ENCODE data around the gene NAV2. TPM values are rescaled to one million over a fixed set of nuclear protein-coding genes. Genes with fewer than 3 reads are reported as not detected.

NAV2 gene
- total RNA-seq, 1 donor from 2014 or later = 6.8 TPM

DNA sequence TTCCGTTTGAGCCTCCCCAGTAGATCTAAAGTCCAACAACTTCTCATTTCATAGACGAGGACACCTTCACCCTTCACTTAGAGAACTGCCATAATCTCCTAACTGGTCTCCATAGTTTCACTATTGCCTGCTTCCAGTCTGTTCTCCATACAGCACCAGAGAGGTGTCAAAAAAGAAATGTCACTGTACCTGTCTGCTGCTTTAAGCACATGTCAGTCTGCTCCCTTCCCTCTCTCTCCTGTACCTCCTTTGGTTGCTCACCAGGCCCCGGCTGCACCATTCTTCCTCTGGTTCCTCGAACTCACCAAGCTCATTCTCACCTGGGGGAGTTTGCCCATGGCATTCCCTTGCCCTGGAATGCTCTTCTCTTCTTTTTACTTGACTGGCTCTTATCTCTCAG is 75.8 kb downstream of the NAV2 start:
- no peak for DNase-seq

DNA sequence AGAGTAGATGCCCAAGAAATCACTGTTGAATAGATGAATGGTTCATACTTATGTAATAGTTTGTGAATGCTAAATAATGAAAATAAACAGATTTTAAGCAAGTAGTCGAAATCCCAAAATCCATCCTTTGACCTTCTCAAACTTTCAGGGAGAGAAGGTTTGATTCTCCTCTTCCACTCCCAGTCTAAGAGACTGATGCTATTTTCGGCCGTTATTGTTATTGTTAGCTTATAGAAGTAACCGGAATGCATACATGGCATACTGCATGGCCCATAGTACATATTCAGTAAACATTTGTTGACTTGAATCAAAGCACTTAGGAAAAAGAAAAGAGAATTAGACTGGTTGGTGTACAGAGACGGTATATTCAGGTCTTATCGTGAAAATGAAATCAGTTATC is 76.6 kb downstream of the NAV2 start:
- no peak for DNase-seq

DNA sequence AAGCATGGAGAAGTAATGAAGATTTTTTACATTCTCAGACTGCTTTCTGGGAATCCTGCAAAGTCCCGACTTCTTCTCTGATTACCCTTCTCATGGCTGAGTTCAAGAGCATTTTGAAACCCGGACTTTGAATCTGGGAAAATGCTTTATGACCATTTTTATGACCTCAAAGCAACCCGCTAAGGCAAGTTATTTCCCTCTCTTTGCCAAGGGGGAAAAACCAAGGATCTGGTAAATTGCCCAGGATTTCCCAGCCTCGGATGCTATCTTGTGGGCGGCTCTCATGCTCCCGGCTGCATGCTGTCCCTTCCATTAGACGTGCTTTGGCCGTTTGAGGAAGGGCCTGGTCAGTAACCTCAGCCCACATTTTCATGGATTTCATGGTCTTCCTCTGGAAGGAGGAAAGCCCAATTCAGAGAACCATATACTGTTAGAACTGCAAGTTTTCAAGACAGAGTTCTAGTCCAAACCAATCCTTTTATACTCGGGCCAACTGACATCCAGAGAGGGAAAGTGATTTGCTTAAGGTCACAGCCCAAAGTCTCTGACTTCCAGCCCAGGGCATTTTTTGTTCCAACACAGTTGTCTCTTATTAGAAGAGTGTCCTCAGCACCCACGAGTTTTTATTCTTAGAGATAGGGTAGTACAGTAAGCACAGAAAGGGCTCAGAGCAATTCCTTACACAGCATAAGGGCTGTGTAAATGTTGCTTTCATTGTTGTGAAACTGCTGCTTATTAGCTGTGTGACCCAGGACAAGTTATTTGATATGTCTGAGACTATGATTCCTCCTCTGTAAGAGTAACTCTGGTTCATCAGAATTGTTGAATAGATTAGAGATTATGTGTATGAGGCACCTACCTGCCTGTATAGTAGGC is 77.4 kb downstream of the NAV2 start:
- DNase-seq = no peak

DNA sequence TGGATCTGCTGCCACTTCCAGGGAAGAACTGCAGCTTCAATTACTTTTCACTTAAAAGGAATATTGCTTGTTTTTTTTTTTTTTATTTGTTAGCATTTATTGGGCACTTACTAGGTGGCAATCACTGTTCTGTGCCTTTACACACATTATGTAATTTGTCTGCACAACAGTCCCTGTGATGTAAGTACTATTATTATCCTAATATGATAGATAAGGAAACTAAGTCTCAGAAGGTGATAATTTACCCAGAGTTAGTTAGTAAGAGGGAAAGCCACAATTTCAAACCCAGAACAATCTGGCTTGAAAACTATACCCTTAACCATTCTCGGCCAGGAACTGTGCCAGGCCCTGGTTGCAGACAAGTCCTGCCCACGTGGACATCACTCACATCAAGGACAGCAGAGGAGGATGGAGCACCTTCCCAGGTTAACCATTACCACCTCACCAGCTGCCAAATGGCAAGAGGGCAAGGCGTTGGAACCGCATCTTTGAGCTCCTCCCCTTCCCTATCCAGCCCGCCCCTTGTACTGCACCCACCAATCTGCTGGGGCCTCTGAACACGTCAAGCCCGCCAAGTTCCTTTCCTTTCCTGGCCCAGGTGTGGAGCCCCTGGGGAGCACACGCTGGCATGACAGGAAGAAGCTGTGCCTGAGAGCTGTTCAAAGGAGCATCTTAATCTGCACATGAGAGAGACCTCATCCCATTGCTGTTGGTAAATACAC is 78.4 kb downstream of the NAV2 start:
- DNase-seq = no peak

DNA sequence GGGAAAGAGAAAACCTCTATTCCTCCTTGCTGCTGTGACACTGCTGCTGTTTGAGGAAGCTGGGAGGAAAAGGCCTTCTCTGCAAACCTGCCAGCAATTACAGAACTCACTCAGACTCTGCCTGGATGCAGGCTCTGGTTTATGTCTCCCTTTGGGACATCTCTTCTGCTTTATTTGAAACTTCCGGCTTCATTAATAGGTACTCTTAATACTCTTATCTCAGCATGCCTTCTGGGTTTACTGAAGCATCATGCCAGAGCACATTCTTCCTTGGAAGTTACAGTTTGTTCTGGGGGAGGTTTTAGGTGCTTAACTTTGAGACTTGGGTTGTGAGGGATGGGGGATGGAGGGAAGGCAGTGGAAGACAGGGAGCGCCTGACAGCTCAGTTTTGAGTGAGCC is 79.9 kb downstream of the NAV2 start:
- no peak for DNase-seq

DNA sequence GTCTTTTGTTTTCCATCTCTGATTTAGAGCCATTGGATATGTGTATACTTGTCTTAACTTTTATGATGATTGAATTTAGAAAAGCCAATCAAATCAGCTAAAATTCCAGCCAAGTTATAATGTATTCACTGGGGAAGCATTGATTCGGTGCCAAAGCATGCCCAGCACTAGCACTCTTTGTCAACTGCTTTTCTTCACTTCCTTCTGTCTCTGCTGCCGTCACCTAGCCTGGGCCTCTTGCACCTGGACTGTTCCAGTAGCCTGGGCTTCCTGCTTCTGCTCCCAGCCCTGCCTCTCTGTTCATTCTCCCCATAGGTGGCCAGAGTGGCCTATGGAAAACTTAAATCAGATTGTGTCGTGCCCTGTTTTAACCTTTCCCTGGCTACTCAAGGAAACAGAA is 80.7 kb downstream of the NAV2 start:
- DNase-seq = peak; percentile 30

DNA sequence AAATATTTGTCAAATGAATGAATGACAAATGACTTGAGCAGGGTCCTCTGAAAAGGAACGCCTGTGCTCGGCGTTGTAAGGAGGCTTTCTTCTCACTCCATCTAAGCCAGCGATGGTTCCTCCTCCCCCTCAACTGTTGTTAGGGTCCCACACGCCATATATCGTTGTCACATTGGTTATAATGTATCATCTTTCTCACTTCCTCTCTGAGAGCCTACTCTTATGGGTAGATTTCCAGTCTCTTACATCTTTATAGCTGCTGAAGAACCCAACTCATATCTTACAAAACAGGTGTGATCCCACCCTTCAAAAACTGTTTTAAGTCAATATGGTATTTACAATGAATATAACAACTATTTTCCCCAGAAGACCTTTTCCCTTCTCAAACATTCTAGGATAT is 81.5 kb downstream of the NAV2 start:
- DNase-seq = no peak

DNA sequence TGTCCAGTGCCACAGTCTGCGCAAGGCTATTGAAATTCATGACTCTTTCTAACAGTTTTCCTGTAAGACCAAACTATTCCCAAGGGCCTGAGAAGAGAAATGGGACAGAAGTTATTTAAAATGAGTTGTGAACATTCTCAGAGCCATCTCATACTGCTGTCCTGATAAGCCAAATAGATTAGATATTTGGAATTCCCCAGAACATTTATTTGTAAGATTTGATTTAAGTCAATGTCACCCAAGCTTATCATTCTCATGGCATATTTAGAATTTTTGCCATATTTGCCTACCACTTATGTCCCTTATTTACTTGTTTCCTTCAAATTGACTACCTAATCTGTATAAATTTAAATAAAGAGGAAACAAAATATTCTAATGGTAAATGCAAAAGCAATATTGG is 82.4 kb downstream of the NAV2 start:
- no peak for DNase-seq

DNA sequence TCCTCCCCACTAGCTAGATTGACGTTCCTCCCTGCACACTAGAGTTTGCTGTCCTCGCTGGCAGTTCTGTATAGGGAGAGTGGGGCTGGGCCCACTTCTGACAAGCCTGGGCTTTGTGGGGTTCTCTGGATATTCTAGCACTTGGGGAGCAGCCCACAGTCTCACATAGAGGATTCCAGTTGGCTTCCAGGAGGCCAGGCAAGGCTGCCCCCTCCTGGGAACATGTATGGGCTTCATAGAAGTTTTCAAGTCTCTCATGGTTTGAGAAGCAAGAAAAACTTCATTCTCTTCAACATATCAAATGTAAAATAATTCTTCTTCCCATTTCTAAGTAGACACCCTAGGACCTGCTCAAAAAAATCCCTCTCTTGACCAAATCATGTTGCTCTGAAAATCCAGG is 87.5 kb downstream of the NAV2 start:
- DNase-seq = peak; percentile 61

DNA sequence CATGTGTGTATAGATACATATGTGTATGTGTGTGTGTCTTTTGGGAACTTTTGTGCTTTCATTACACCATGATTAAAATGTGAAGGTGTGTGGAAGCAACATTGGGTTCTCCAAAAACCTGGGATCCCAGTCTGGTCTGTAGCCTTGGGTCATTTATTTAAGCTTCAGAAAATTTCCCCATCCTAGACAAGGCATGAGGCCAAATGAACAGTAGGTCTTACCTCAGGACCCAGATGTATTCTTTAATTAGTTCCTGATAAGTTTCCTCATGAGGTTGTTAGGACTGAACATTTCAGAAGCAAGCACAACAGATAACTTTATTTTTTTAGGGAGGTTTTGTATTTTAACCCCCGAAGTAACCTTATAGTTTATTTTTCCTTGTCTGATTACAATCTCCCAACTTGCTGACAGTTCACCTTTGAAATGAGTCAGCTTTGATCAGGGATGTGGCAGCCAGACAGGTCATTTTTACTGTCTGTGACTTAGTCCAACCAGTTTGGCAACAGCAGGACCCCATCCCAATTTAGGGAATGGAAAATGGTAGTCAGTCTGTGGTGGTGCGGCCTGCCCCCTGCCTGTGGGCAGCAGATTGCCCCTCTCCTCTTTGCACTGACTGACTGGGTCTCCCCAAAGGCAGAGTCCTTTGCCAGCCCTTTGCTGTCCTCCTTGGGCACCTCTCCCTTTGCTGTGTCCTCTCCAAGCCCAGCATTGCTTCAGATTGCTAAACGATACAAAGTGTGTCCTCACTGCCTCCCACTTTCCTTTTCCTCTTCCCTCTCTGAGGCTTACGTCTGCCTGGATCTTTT is 88.3 kb downstream of the NAV2 start:
- DNase-seq = no peak

DNA sequence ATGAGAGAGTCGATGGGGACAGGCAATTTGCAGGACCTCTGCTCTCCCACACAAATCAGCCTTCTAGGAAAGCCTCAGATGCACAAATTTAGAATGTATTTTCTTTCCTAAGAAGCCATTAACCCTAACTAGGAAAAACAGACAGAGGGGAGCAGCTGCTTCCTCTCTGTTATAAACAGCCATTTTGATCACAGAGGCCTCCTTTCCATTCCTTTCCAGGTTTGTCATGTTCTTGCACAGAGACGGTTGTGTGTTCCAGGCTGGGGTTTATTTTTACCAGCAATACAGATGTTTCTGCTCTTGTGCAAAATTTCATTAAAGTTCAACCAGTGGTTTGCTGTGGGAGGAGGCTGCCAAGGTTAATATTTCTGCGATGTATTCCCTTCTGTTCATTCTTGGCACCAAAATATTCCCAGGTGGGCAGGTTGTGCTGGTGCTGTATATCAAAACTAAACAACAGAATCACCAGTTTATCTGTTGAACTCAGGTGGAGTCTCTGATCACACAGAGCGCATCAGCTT is 90.2 kb downstream of the NAV2 start:
- DNase-seq = peak; percentile 32

DNA sequence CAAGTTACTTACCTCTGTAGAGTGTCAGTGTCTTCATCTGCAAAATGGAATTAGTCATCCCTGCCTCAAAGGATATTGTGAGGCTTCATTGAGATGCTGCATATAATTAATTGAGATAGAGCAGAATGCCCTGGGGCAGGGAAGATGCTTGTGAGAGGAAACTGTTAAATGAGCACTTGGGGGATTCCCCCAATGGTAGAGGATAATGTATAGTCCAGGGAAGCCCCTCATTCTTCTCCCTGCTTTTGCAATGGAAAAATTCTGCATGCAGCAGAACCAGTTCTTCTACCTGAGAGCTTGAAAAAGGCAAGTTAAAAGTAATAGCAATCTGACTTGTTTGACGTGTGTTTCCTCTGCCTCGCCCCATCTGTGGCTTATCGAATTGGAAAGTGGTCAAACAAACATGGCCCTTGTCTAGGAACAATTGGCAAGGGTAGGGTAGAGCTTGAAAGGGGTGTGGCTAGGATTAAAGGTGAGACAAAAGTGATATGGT is 90.9 kb downstream of the NAV2 start:
- DNase-seq = no peak

DNA sequence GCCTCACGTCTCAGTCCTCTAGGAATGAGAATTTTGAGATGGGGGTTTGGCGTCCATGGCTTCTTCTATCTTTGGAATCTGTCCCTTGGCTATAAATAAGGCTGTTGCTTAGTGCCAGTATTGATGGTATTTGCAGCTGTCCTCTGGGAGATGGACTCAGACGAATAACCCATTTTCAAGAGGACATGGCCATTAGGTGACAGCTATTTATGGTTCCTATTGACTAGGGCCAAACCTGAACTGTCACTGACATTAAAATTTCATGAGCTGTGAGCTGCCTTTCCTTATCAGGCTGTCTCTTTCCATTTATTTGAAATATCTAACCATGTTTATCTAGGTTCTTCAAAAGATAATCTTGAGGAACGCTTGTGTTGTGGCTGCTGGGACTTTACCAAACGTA is 92.7 kb downstream of the NAV2 start:
- DNase-seq = no peak

DNA sequence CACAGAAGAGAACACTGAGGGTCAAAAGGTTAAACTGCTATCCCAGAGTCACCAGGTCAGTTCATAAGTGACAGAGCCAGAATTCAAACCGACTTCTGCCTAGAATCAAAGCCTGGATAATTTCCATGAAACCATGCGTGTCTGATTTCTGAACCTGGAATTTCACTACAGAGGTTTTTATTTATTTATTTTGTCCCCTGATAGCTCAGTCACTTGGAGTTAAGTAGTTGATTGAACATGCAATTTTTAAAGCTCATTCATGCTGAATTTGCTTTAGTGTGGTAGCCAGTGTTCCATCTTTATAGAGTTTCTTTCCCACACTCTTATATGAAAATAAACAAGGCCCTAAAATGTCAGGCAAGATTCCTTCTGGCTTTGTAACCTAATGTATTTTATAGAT is 93.2 kb downstream of the NAV2 start:
- DNase-seq = no peak

DNA sequence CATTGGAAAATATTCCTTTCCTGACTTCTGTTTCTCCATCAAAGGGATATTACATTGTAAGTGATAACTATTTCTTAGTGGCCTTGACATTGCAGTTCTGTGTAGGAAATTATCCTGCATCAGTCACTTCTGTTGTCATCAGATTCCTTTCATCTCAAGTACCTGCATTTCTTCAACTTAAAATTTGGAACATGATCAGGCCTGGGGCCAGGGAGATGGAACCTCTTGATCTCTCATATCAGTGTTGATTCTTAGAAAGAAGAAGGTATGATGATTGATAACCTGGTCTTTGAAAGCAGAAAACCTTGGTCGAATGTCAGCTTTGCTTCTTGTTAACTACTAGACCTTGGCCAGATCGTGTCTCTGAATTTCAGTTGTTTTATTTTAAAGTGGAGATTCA is 93.6 kb downstream of the NAV2 start:
- DNase-seq = no peak

DNA sequence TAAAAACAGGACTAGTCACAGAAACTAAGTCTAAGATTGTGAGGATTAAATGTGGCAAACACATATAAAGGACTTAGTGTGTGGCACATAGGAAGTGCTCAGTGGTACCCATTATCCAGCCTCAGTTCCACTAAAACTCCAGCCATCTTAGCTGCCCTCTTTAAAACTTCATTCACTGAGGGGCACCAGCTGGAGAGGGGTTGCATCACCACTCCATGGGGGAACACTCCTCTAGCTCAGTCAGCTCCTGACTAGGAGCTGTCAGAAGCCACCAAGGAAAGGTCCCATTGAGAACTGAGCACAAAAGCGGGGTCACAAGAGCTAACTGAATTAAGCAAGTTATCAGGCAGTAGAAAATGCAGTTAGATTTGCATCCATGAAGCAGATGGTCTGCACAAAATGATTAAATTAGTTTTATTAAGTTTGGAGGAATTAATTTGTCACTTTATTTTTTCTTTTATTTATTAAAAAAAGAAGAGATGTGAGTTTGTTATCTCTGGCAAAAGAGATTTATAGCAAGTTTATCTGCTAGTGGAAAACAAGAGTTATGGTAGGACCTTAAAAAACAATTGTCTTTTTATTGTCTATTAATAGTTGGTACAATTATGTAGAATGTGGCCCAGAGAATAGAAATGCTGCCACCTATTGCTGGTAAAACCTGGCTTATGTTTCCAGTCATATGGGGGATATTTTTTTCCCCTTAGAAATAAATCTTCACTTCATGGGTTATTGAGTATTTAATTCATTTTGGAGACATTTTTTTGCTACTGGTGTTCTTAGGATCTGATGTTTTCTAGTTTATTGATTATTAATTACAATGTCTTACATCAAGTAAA is 95.7 kb downstream of the NAV2 start:
- peak; percentile 37 for DNase-seq

DNA sequence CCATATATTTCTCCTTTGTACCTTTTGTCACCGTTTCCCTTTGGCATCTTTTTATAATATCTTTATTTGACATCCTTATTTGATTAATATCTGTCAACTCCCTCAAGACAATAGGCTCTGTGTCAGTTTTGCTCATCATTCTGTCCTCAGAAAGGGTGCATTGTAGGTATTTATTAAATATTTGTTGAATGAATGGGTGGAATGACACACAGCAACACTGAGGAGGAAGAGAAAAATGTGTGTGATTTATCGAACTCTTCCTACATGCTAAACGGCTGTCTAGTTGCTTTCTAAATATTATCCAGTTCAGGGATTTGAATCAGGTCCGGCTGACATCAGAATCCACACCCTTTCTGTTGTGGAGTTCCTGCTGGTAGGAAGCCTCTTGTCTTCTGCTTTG is 98.2 kb downstream of the NAV2 start:
- peak; percentile 16 for DNase-seq

DNA sequence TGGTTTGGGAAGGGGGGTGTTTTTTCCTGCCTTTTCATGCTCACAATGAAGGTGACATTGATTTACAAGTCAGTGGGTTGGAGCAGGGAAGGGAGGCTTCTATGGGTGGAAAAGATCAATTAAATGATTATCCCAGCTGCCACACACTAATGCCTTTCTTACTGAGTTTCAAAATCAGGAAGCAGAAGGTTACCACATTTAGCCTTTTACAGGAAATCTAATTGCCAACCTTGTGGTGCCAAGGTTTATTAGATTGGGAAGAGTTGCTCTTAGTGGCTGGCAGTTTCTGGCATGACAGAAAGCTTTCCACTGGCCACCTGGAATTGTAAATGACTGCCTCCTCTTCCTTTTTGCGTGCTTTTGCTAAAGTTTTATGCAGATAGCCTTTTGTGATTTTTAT is 98.7 kb downstream of the NAV2 start:
- peak; percentile 39 for DNase-seq

DNA sequence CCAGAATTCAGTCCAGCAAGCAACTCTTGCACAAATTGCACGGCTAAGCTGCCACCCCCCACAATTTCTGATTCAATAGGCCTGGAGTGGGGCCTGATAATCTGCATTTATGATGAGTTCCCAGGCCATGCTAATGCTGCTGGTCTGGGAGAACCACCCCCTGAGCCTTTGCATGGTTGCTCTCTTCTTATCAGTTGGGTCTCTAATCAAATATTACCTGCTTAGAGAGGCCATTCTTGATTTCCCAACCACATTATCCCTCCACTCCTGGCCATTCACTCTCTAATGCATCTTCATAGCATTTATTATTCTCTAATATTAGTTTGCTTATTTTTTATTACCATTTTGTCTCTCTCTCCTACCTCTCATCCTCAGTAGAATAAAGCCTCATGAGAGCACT is 99.5 kb downstream of the NAV2 start:
- DNase-seq = no peak

DNA sequence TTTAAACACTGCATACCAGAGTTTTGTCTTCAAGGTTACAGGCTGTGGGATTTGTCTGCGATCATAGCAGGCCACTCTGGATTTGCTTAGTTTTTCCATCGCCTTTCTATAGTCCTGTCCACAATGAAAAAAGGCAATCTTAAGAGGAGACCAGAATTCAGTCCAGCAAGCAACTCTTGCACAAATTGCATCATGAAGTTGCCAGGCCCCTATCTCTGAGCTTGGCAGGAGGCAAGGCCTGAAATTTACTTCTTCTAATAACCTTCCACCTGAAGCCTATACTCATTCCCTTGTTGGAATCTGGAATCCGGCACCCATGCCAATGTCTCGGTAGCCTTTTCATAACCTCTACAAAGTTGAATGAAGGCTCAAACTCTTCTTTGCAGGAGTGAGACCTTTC is 100.1 kb downstream of the NAV2 start:
- no peak for DNase-seq

DNA sequence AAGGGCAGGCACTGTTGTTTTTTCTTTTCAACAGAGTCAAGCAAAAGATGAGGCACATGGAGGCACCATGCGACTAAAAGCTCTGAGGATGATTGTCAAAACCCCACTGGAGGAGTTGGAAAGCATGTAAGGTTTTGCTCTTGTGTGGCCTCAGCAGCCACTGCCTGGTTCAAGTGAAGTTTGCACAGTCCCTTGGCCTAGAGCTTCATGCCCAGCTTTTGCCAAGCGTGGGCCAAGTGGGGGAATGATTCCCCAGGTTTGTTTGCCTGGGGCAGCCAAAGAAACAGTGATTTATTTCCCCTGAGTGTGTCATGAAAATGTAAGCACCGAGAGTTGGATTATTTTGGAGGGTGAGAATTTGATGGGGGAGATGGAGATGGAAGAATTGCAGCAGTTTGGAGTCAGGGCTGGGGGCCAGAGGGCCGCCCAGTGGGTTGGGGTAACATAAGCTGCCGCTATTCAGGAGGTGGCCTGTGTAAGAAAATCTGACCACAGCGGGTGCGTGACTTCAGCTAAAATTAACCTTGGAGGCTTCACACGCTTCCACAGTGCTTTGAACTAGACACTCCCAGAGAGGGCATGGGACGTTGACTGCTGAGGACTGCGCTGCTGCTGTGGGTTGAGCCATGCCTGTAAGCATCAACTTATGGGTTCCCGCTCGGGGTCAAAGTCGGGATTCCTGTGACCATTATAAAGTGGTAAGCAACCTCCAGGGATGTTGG is 100.7 kb downstream of the NAV2 start:
- no peak for DNase-seq
